T-helper 1 cell treated with Interleukin-12 subunit alpha and Interleukin-12 subunit beta and Interleukin-4 antibody, amounts not matched to agents 30 ng/mL and 1 ng/mL, for 36 hours (primary cell): Measurements from ENCODE around the gene PVR. TPM values are rescaled to one million over a fixed set of nuclear protein-coding genes. Genes with fewer than 3 reads are reported as not detected.
"Not testable (repeated sequence)": the region's sequence is repeated elsewhere in the genome, so short reads cannot be mapped to it uniquely, and the experiment has no call there.

Experiments
- intact Hi-C: fragments of 100-400 bp; cut with micrococcal nuclease; formaldehyde crosslinking; loops from one replicate; pipeline ENCODE4 v1.15.1; 2024
- total RNA-seq: library from RNA; stranded (reverse); gene quantifications from 2 replicates; pipeline ENCODE4 v1.2.3, GENCODE V29; 2022

Gene PVR, protein sequence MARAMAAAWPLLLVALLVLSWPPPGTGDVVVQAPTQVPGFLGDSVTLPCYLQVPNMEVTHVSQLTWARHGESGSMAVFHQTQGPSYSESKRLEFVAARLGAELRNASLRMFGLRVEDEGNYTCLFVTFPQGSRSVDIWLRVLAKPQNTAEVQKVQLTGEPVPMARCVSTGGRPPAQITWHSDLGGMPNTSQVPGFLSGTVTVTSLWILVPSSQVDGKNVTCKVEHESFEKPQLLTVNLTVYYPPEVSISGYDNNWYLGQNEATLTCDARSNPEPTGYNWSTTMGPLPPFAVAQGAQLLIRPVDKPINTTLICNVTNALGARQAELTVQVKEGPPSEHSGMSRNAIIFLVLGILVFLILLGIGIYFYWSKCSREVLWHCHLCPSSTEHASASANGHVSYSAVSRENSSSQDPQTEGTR
- 5.3 and 5.7 TPM in 2 replicates for total RNA-seq

DNA sequence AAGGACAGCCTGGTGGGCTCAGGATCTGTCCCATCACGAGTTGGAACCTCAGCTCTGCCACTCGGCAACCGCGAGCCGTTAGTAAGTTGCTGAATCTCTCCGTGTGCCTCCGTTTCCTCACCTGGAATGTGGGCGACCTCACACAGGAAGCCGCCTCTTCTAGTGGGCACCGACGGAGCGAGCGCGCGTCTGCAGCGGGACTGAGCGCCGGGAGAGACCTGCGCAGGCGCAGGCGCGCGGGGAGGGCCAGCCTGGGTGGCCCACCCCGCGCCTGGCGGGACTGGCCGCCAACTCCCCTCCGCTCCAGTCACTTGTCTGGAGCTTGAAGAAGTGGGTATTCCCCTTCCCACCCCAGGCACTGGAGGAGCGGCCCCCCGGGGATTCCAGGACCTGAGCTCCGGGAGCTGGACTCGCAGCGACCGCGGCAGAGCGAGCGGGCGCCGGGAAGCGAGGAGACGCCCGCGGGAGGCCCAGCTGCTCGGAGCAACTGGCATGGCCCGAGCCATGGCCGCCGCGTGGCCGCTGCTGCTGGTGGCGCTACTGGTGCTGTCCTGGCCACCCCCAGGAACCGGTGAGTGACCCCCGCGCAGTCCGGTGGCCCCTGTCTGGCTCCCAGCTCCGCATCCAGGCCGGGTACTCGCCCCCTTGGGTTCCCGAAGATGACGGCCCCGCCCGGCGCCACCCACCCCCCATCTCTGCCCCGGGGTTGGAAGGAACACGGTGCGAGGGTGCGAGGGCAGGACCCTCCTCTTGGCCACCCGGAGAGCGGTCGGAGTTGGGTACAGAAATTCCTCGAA is at the start of gene PVR:
PVR (plus strand) TSS at position 306 of the 797 bp plus-strand sequence; CDS start at position 493, 187 bp downstream.
- intact Hi-C loops = no loop called here

DNA sequence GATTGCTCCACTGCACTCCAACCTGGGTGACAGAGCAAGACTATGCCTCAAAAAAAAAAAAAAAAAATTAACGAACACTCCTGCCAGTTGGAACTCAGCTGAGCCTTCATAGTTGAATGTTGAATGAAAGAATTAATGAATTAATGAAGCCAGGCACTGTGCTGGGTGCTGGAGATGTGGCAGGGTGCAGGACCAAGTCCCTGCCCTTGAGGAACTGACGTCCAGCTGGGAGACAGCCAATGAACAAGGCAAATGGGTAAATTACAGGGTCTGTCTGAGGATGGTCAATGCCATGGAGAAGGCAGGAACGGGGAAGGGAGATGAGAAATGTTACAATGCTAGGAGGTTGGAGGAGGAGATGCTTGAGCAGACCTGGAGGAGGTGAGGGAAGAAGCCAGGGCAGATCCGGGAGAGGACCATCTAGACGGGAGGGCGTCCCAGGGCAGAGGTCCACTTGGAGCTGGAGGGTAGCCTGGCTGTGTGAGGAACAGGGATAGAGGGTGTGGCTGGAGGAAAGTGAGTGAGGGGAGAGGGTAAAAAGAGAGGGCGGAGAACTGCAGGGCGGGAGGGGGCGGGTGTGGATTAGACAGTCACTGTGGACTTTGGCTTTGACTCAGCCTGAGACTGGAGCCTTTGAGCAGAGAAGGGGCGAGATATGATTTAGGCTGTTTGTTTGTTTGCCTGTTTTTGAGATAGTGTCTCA is 47.1 kb upstream of the PVR start:
- intact Hi-C loops = no loop called here

DNA sequence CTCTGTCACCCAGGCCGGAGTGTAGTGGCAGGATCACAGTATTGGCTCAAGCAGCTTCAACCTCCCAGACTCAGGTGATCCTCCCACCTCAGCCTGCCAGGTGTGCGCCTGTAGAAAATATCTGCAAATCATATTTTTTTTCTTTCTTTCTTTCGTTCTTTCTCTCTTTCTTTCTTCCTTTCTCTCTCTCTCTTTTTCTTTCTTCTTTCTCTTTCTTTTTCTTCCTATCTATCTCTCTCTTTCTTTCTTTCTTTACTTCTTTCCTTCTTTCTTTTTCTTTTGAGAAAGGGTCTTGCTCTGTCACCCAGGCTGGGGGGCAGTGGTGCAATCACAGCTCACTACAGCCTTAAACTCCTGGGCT is 46.6 kb upstream of the PVR start:
- intact Hi-C loops = no loop called here

DNA sequence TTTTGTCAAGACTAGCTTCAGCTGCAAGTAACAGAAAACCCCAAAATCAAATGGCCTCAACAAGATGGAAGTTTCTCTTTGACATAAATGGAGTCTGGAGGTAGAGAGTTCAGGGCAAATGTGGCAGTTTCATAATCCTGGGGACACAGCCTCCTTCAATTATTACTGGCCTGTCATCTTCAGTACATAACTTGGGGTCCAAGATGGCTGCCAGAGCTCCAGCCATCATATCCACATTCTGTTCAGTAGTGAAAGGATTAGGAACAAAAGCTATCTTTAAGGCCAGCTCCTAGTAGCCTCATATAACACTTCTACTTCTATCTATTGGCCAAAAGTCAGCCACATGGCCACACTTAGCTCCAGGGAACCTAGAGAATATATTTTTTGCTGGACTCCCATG is 45.4 kb upstream of the PVR start:
- intact Hi-C loops = no loop called here

DNA sequence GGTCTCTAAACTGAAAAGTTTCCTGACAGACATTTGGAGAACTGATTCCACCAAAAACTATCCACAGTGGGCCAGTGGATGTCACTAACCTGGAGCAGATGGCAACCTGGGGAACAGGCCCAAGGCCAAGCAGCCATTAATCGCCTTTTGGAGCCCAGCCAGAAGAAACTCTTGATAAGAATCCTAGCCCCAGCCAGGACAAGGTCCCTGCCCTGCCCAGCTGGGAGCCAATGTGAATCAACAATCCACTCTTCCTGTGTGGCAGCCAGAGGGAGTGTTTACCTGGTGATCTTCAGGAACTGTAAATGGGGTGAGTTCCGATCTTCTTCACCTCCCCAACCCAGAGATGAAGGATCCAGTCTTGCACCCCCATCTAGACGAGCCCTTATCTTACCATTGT is 44.8 kb upstream of the PVR start:
- intact Hi-C loops = no loop called here

DNA sequence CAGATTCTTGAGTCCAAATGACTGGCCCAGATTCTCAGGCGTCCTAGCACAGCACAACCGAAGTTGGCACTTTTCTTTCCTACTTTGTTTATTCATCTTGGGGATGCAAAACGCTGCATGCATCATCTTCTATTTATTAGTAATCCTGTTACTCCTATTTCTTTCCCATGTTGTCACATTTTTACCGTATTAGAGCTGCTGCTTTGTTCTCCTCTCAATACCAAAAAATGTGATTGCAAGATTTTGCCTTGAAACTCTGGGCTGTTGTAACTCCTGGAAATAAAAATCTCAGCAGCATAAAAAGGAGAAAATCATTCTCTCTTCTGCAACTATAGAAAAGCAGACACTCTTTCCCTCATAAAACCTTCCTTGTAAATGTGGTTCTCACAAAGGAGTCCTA is 43.2 kb upstream of the PVR start:
- intact Hi-C loops = no loop called here

DNA sequence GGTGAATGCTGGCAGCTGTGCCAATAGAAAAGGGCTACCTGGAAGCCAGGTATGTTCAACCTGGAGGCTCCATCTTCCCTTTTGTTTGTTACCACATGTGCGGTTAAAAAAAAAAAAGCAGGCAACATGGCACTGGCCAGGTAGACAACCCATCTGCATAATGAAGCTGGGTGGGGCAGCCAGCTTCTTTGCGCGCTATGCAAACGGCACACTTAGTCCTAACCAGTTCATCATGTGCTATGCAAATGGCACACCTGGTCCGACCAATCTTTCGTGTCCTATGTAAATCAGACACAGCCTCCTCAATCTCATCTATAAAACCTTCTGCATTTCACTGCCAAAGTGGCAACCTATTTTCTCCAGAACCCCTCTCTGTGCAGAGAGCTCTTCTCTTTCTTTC is 41.6 kb upstream of the PVR start:
- intact Hi-C loops = no loop called here

DNA sequence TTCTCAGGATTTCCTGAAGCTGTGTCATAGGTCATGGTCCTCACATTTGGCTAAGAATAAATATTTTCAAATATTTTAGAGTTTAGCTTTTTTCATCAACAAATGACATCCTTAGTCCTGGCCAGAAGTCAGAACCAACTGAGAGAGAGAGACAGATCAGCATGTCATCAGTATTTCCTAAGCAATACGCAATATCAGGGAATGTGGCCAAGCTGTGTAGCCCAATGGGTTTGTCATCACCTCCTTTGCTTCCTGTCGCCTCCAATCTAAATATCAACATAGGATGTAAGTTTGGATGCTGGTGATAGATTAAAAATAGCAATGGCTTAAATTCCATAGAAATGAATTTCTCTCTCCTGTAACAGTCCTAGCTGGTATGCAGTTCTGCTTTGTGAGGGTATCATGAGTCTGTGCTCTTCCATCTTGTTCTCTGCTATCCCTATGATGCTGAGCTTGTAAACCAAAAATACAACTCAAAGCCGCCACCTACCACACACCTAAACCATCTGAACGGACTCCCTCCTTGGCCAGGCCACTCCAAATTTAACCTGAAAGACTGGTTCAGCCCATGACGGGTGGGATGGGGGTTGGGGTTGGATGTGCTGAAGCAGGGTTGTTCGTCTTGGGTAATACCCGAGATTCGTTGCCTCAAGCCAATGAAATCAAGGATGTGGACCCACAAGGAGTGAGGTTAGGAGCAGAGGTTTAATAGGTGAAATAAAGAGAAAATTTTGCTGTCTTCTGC is 40.3 kb upstream of the PVR start:
- intact Hi-C loops = no loop called here

DNA sequence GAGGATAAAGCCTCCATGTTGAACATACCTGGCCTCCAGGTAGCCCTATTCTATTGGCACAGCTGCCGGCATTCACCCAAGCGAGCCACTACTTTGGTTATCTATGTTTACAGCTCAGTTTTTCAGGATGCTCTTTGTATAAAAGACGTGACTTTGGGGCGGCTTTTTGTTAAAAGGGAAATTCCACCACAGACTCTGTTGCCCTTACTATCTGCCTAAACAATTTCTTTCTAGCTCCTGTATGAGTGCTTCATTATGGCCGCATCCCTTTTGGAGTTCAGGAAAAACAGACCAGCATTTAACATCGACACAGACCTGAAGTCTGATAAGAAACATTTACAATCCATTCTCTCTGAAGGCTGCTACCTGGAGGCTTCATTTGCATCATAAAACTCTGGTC is 39.5 kb upstream of the PVR start:
- intact Hi-C loops = no loop called here

DNA sequence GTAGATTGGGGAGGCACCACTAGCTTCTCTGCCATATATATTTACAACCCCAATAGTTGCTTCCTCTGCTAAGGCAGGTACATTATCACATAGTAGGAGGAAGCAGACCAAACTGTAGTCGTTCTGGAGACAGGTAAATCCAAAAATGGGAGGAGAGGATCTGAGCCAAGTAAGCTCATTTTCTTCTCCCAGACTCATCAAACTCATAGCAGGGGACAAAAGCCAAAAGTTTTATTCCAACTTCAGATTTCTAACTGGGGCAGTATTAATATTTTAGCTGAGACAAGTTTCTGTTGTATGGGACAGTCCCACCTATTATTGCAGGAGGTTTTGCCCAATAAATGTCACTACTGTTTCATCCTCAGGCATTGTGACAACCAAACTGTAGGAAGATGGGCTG is 38.2 kb upstream of the PVR start:
- intact Hi-C loops = no loop called here

DNA sequence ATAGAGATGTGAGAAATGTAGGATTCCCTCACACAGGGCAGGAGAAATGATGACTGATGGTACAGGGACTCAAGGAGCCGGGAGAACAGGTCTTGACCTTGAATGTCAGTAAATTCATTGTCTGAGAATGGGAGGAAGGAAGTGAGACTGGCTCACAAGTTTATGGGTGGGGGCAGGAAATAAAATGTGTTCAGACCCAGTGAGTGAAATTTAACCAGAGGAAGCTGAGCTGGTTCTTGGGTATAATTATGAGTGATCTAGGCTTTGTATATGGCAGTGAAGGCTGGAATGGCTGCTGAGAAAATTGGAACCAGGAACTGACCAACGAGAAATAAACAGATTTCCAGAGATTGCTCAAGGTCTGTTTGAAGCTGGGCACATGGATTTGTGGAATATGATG is 36.7 kb upstream of the PVR start:
- intact Hi-C loops = no loop called here

DNA sequence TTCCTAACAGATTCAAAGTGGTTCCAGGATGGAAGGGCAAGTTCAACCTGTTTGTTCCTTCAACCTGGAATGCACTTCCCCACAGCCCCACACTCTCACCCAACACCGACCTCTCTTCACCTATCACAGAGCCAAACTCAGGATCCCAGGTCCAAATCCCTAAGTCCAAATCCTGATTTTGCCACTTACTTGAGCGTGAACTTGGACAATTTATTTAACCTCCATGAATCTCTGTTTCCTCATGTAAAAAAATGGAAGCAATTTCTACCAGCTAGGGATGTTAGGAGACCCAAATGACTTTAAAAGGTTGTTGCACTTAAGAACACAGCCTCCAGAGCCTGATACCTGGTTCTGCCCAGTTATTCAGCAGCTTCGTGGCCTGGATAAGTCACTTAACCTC is 35.8 kb upstream of the PVR start:
- intact Hi-C loops = no loop called here

DNA sequence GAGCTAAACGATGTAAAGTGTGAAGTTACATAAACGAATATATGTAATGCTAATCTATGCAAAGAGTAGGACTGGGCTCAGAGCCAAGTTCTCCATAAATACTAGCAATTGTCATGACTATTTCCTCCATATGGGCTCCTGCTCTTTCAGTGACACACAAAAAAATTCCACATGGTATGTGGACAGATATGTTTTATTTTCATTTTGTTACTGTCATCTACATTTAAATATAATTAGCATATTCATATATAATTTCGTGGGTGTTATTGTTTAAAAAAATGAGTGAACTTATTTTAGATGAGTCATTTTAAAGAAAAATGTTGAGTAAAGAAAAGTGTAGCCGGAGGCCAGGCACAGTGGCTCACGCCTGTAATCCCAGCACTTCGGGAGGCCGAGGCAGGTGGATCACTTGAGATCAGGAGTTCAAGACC is 35.3 kb upstream of the PVR start:
- intact Hi-C loops = no loop called here

DNA sequence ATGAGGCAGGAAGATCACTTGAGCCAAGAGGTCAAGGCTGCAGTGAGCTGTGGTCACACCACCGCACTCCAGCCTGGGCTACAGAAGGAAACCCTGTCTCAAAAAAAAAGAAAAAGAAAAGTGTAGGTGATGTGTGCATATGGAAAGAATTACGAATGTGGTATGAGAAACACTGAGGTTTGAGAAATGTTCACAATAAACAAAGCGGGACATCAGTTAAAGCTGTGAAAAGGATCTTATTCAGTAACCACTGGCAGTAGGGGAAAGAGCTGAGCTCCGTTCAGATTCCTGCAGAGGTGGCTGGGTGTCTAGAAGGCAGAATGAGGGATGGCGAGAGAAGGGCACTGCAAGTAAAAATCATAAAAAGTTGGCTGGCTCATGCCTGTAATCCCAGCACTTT is 34.5 kb upstream of the PVR start:
- intact Hi-C loops = no loop called here

DNA sequence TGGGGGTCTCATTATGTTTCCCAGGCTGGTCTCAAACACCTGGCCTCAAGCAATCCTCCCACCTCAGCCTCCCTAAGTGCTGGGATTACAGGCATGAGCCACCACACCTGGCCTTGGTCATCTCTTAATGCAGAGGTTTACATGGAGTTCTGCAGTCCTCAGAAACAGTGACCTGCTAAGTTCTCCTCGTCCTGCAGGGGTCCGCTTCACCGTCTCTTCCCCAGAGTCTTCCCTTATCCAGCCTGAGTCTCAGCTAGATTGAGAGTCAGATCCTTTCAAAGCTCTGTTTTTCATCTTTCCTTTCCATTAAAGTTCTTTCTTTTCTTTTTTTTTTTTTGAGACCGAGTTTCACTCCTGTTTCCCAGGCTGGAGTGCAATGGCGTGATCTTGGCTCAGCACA is 33.2 kb upstream of the PVR start:
- intact Hi-C loops = not testable (repeated sequence)

DNA sequence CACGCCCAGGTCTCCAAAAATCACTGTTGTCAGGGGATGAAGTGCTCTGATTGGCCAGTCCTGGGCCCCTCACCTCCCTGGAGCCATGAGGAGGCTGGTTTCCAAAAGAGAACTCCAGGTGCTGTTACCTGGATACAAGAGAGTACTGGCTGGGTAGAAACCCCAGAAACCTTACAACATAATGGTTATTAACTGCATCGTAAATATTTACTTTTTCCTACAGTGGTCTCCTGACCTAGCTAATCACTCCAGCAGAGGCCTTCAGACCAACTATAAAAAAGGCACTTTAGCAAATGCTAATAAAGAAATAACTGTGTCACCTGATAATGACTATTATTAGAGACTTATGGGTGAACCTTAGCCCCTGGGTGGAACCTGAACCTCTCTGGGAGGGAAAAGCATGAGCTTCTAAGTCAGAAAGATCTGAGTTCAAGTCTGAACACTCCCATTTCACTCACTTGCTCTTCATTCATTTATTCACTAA is 31.9 kb upstream of the PVR start:
- intact Hi-C loops = no loop called here

DNA sequence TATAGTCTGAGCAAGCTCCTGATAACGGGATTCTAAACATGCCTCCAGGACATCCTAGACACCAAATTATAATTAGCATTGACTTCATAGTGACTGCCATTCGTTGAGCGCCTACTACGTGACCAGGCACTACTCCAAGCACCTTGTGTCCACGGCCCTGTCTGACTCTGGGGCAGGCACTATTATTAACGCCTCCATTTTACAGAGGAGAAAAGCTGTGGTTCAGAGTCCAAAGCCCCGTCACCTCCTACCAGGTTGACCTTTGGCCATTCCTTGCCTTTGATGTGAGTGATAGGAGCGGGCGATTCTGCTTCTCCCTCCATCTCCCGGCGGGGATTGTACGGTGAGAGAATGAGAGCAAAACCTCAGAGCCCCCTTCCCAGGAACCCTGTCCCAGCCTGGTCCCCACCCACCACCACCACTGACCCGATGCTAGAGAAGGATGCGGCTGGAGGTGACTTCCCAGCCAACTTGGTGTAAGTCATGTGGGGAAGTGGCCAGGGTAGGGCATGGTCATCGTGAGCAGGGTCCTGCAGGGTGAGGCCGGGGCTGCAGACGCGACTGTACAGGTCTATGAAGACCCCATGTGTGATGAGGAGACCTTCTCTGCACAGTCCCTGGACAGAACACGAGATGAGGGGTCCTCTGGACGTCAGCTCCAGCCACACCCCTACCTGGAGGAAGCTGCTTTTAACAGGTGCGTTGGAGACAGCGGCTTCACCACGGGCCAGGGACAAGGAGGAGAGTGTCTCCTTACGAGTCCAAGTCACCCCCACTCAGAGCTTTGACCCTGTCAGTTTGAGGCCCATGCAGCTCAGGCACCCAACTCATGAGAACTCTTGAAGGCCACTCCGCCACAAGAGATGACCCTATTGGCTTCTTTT is 30.2 kb upstream of the PVR start, which contains the start of gene IGSF23:
IGSF23 (plus strand) TSS at position 269 of the 884 bp plus-strand sequence; CDS start at position 352, 83 bp downstream.
- intact Hi-C loops = no loop called here

DNA sequence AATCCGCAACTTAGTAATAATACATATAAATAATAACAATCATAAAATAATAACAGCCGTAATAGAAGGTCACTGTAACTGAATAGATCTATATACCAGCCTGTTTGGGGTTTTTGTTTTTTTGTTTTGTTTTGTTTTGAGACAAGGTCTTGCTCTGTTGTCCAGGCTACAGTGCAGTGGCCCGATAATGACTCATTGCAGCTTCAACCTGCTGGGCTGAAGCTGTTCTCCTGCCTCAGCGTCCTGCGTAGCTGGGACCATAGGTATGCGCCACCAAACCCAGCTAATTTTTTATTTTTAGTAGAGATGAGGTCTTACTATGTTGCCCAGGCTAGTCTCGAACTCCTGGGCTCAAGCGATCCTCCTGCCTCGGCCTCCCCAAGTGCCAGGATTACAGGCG is 29.4 kb upstream of the PVR start:
- intact Hi-C loops = no loop called here

DNA sequence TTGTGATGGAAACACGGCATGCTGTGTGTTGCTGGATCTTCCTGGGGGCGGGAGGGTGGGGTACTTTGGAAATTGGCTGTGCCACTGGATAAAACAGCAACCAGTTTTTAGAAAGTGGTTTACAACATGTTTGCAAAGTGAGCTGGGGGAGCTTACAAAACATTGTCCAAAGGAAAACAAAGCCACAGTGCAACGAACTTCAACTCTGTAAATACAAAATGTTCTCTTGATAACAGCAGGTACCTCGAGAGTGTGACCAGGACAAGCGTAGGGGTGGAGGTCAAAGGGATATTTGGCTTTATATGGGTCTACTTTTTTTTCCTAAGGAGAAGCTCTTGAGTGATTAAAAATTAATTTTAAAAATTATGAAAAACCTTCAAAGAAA is 27.9 kb upstream of the PVR start:
- intact Hi-C loops = no loop called here
